CD4-positive, alpha-beta T cell (primary cell): ENCODE data around the gene SLC11A1. TPM values are rescaled to one million over a fixed set of nuclear protein-coding genes. Genes with fewer than 3 reads are reported as not detected.
A peak's percentile ranks its signal among the peaks of the same experiment; 100 is the strongest.

ENCODE experiments used
- ATAC-seq: fragments of 200-7000 bp; cut with Tn5 transposase; one replicate; pipeline ENCODE4 v1.10.0; 2022; ENCODE audit warnings: mild to moderate bottlenecking; ENCODE audit not compliant: poor library complexity
- CTCF ChIA-PET: fragments of 350-600 bp; sonication (Branson Sonifier 250); formaldehyde crosslinking; loops from one replicate; lab custom pipeline; 2021; ENCODE audit warnings: antibody characterized with exemption, inconsistent platforms; lab: Charles Lee
- POLR2A ChIA-PET: fragments of 350-600 bp; sonication (Branson Sonifier 250); formaldehyde crosslinking; loops from one replicate; lab custom pipeline; 2021; ENCODE audit warnings: antibody characterized with exemption, inconsistent platforms; lab: Charles Lee
- DNase-seq, 14 experiments: peaks; one replicate each; pipeline ENCODE4 v3.0.0-alpha.2; 2013 to 2020; ENCODE audit warnings: mixed read lengths in 2 of 14
- H3K27ac ChIP-seq, 2 donors: one replicate each; pipeline versions ENCODE4 v1.5.1 to v1.7.0; 2013; ENCODE audit warnings: low read length in 2 of 2, low read depth in 1 of 2, mild to moderate bottlenecking in 1 of 2
- H3K27me3 ChIP-seq, 2 experiments: 1 replicate in 1 of 2; 2 replicates in 1 of 2; pipeline versions ENCODE4 v1.6.1 to v1.7.0; 2013; ENCODE audit warnings: low read length in 2 of 2, control low read depth in 1 of 2, mild to moderate bottlenecking in 1 of 2, moderate library complexity in 1 of 2; ENCODE audit not compliant: insufficient read depth in 2 of 2, control insufficient read depth in 1 of 2
- H3K36me3 ChIP-seq: one replicate; pipeline ENCODE4 v1.6.1; 2013; ENCODE audit warnings: low read length, control low read depth; ENCODE audit not compliant: insufficient read depth
- H3K4me1 ChIP-seq: one replicate; pipeline ENCODE4 v1.6.1; 2013; ENCODE audit warnings: low read length, control low read depth; ENCODE audit not compliant: insufficient read depth
- H3K4me3 ChIP-seq: one replicate; pipeline ENCODE4 v1.5.1; 2013; ENCODE audit warnings: mild to moderate bottlenecking, low read length, moderate library complexity
- H3K9me3 ChIP-seq, 2 experiments: 1 replicate in 1 of 2; 2 replicates in 1 of 2; pipeline versions ENCODE4 v1.6.1 to v1.7.0; 2013; ENCODE audit warnings: low read length in 2 of 2, mild to moderate bottlenecking in 2 of 2, control low read depth in 1 of 2, moderate library complexity in 1 of 2; ENCODE audit not compliant: control insufficient read depth in 1 of 2, insufficient read depth in 1 of 2
- H3K27ac Mint-ChIP-seq: one replicate; pipeline ENCODE4 v1.8.0; 2020; ENCODE audit warnings: mixed read lengths
- H3K27me3 Mint-ChIP-seq: one replicate; pipeline ENCODE4 v1.8.0; 2021; ENCODE audit warnings: mixed read lengths
- H3K36me3 Mint-ChIP-seq: one replicate; pipeline ENCODE4 v1.8.0; 2021; ENCODE audit warnings: low read depth, mixed read lengths
- H3K4me1 Mint-ChIP-seq: one replicate; pipeline ENCODE4 v1.8.0; 2021; ENCODE audit warnings: low read depth, mixed read lengths
- H3K4me3 Mint-ChIP-seq: one replicate; pipeline ENCODE4 v1.8.0; 2020; ENCODE audit warnings: mild to moderate bottlenecking, mixed read lengths
- H3K9me3 Mint-ChIP-seq: one replicate; pipeline ENCODE4 v1.8.0; 2020; ENCODE audit warnings: mixed read lengths
- CTCF ChIP-seq: fragments of 200-600 bp; IDR thresholded peaks from one replicate; pipeline ENCODE4 v1.8.0; 2022; ENCODE audit warnings: antibody characterized with exemption, mild to moderate bottlenecking
- intact Hi-C, 2 experiments: fragments of 100-400 bp; cut with DNase I in 1 of 2; cut with micrococcal nuclease in 1 of 2; formaldehyde crosslinking; loops; one replicate each; pipeline versions ENCODE4 v1.15.1 to v1.9.0; 2023 to 2025; cut with DNase I, micrococcal nuclease
- total RNA-seq, 174 experiments: library from RNA in 2 of 174; stranded (reverse) in 2 of 174; gene quantifications; one replicate each; pipeline ENCODE4 v1.2.3 and lab custom pipeline; 2021 to 2026

Gene SLC11A1
- total RNA-seq, 2 experiments from 2014 or later: 4.9 to 6.3 TPM

- ATAC-seq (no peak), DNase-seq (peak in 1 of 14 experiments; percentile 38)
- ChIA-PET CTCF (interaction anchor here (1.7 to 3.2 kb wide), 2 partner anchors 111 to 313 kb away, joined by 5 to 22 read pairs; partner anchors contain the start of gene TTLL4), POLR2A (interaction anchor here (0.7 to 4.9 kb wide), 13 partner anchors 9 to 857 kb away, joined by 3 to 74 read pairs (median 12); partner anchors contain the start of genes AAMP, ANKZF1, ARPC2 and ATG9A)
- Histone ChIP-seq H3K9me3 (no peaks in the 10 kb centered on the region), H3K4me1 (peaks cover 72% of the 10 kb centered on the region), H3K27ac (peak overlapping the region; percentile 93 to 96), H3K27me3 (no peaks in the 10 kb centered on the region), H3K4me3 (peak overlapping the region; percentile 71), H3K36me3 (peaks cover 11% of the 10 kb centered on the region)
- no peaks in the 10 kb centered on the region for H3K27me3 Mint-ChIP-seq
- no peak for TF ChIP-seq CTCF
- peaks cover 37% of the 10 kb centered on the region for H3K36me3 Mint-ChIP-seq
- intact Hi-C loops: loop anchor here (5.0 to 10.0 kb wide), 6 partner anchors 40 to 780 kb away; partner anchors contain the start of genes ARPC2 (in 1 of the 2), CATIP (in 1 of the 2), CNPPD1 (in 1 of the 2) and RETREG2 (in 1 of the 2)
- H3K4me1 Mint-ChIP-seq: peaks cover 51% of the 10 kb centered on the region
- no peaks in the 10 kb centered on the region for H3K9me3 Mint-ChIP-seq
- peak overlapping the region; percentile 94 for H3K4me3 Mint-ChIP-seq
- H3K27ac Mint-ChIP-seq: peak overlapping the region; percentile 99
Observed at GRCh38 chr2:218397463-218397819, 15.4 kb downstream of the SLC11A1 start.

GRCh38 chr2:218397820-218398436 lies 15.9 kb downstream of the SLC11A1 start:
- Histone ChIP-seq H3K27ac (peak overlapping the region; percentile 93 to 96), H3K4me3 (peak overlapping the region; percentile 71), H3K27me3 (no peaks in the 10 kb centered on the region), H3K4me1 (peaks cover 76% of the 10 kb centered on the region), H3K36me3 (peaks cover 16% of the 10 kb centered on the region), H3K9me3 (no peaks in the 10 kb centered on the region)
- ATAC-seq (no peak), DNase-seq (peak in 10 of 14 experiments; percentile 33 to 79 (median 49))
- H3K36me3 Mint-ChIP-seq: peaks cover 40% of the 10 kb centered on the region
- H3K4me3 Mint-ChIP-seq: peak overlapping the region; percentile 94
- CTCF ChIA-PET: interaction anchor here (3.2 kb wide), 1 partner anchor 111 kb away, joined by 22 read pairs; no protein-coding TSS in a partner anchor
- no peaks in the 10 kb centered on the region for H3K27me3 Mint-ChIP-seq
- intact Hi-C loops: loop anchor here (2.0 to 10.0 kb wide), 7 partner anchors 41 to 779 kb away; partner anchors contain the start of genes ARPC2 (in 1 of the 2), CATIP (in 1 of the 2), CNOT9 (in 1 of the 2) and CNPPD1 (in 1 of the 2)
- no peak for TF ChIP-seq CTCF
- peak overlapping the region; percentile 99 for H3K27ac Mint-ChIP-seq
- POLR2A ChIA-PET: interaction anchor here (0.7 to 4.9 kb wide), 11 partner anchors 9 to 857 kb away, joined by 3 to 74 read pairs (median 23); partner anchors contain the start of genes AAMP, ANKZF1, ATG9A and BCS1L
- no peaks in the 10 kb centered on the region for H3K9me3 Mint-ChIP-seq
- H3K4me1 Mint-ChIP-seq: peaks cover 51% of the 10 kb centered on the region

GRCh38 chr2:218398437-218399390 lies 16.6 kb downstream of the SLC11A1 start:
- peak overlapping the region; percentile 94 for H3K4me3 Mint-ChIP-seq
- intact Hi-C loops: loop anchor here (2.0 to 10.0 kb wide), 7 partner anchors 41 to 779 kb away; partner anchors contain the start of genes ARPC2 (in 1 of the 2), CATIP (in 1 of the 2), CNOT9 (in 1 of the 2) and CNPPD1 (in 1 of the 2)
- H3K36me3 Mint-ChIP-seq: peaks cover 48% of the 10 kb centered on the region
- DNase-seq: peak; percentile 45 to 86 (median 68)
- Histone ChIP-seq H3K4me3 (peak overlapping the region; percentile 86), H3K36me3 (peaks cover 24% of the 10 kb centered on the region), H3K27me3 (no peaks in the 10 kb centered on the region), H3K27ac (peak overlapping the region; percentile 93 to 96), H3K9me3 (no peaks in the 10 kb centered on the region), H3K4me1 (peaks cover 83% of the 10 kb centered on the region)
- TF ChIP-seq CTCF: no peak
- no peaks in the 10 kb centered on the region for H3K27me3 Mint-ChIP-seq
- peak overlapping the region; percentile 99 for H3K27ac Mint-ChIP-seq
- peak; percentile 11 for ATAC-seq
- H3K9me3 Mint-ChIP-seq: no peaks in the 10 kb centered on the region
- CTCF ChIA-PET: no interaction called here
- POLR2A ChIA-PET: interaction anchor here (1.2 to 4.9 kb wide), 11 partner anchors 8 to 831 kb away, joined by 3 to 74 read pairs (median 18); partner anchors contain the start of genes AAMP, ANKZF1, ATG9A and BCS1L
- H3K4me1 Mint-ChIP-seq: peaks cover 59% of the 10 kb centered on the region
